Measurements from ENCODE around the gene LPAR3. TPM values are rescaled to one million over a fixed set of nuclear protein-coding genes. Genes with fewer than 3 reads are reported as not detected.
"Not testable (repeated sequence)": the region's sequence is repeated elsewhere in the genome, so short reads cannot be mapped to it uniquely, and the experiment has no call there.

Gene LPAR3
- total RNA-seq, 1 donor from 2014 or later = not detected

DNA sequence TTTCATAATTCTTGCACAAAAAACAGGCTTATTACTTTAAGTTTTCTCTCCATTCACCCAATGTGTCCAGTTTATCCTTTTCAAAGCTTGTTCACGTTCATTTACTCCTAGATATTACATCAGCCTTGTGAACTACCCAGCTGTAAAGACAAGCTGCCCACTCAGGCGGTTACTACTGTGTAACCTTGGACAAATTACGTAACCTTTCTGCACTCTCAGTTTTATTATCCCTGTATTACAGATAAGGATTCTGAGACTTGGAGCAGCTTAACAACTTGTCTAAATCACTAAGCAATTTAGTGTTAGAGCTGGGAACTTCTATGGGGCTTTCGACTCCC lies 20.5 kb upstream of the LPAR3 start:
- no peak for DNase-seq (ENCODE audit: low spot score in 2 of 2)
- intact Hi-C loops (cut with DNase I) = no loop called here
- Histone ChIP-seq H3K9me3 (no peaks in the 10 kb centered on the region), H3K27me3 (no peaks in the 10 kb centered on the region), H3K36me3 (no peaks in the 10 kb centered on the region), H3K27ac (no peak overlapping the region), H3K4me1 (no peaks in the 10 kb centered on the region), H3K4me3 (no peak overlapping the region)
- TF ChIP-seq, protein P1, sequence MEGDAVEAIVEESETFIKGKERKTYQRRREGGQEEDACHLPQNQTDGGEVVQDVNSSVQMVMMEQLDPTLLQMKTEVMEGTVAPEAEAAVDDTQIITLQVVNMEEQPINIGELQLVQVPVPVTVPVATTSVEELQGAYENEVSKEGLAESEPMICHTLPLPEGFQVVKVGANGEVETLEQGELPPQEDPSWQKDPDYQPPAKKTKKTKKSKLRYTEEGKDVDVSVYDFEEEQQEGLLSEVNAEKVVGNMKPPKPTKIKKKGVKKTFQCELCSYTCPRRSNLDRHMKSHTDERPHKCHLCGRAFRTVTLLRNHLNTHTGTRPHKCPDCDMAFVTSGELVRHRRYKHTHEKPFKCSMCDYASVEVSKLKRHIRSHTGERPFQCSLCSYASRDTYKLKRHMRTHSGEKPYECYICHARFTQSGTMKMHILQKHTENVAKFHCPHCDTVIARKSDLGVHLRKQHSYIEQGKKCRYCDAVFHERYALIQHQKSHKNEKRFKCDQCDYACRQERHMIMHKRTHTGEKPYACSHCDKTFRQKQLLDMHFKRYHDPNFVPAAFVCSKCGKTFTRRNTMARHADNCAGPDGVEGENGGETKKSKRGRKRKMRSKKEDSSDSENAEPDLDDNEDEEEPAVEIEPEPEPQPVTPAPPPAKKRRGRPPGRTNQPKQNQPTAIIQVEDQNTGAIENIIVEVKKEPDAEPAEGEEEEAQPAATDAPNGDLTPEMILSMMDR (IDR thresholded peaks at IDR 0.05) = no peak

DNA sequence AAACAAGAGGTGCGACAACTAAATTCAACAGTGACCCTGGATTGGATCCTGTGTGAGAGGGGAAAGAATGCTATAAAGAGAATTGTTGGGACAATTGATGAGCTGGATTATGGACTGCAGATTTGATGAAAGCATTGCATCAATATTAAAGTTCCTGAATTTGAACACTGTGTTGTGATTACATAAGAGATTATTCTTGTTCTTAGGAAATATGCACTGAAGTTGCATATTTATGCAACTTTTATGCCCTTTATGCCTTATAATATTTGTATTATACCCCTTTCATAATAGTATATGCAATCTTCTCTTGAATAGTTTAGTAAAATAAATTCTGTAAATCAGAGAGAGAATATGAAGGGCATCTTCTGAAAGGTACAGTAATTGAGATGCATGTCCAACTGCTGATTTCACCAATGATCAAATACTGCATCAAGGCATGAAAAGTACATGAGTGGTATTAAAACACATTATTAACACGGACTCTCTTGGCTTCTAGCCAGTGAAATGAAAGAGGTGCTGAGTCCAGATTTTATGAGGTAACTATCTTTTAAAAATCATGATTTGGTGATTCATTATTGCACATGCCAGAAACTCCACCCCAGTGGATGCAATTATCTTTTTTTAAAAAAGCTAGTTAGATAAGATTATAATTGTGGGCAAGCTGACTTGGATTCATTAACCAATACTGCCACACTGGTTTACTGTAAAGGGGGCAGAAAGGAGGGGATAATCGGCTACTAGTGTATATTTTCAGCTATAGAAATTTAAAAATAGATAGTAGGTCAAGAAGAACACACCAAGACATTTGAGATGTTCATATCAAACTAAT lies 19.9 kb upstream of the LPAR3 start:
- intact Hi-C loops (cut with DNase I) = no loop called here
- Histone ChIP-seq H3K4me3 (no peak overlapping the region), H3K4me1 (no peaks in the 10 kb centered on the region), H3K27me3 (no peaks in the 10 kb centered on the region), H3K9me3 (no peaks in the 10 kb centered on the region), H3K36me3 (no peaks in the 10 kb centered on the region), H3K27ac (no peak overlapping the region)
- no peak for DNase-seq (ENCODE audit: low spot score in 2 of 2)
- TF ChIP-seq, protein P1 (IDR thresholded peaks at IDR 0.05) = no peak

DNA sequence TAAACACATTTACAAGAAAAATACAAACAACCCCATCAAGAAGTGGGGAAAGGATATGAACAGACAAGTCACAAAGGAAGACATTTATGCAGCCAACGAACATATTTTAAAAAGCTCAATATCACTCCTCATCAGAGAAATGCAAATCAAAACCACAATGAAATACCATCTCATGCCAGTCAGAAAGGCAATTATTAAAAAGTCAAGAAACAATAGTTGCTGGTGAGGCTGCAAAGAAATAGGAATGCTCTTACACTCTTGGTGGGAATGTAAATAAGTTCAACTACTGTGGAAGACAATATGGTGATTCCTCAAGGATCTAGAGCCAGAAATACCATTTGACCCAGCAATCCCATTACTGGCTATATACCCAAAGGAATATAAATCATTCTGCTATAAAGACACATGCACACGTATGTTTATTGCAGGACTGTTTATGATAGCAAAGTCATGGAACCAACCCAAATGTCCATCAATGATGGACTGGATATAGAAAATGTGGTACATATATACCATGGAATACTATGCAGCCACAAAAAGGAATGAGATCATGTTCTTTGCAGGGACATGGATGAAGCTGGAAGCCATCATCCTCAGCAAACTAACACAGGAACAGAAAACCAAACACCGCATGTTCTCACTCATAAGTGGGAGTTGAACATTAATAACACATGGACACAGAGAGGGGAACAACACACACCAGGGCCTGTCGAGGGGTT lies 15.9 kb upstream of the LPAR3 start:
- H3K4me1 ChIP-seq; H3K27ac ChIP-seq; DNase-seq (ENCODE audit: low spot score in 2 of 2); intact Hi-C loops (cut with DNase I); H3K36me3 ChIP-seq; H3K4me3 ChIP-seq; H3K9me3 ChIP-seq; H3K27me3 ChIP-seq: not testable (repeated sequence)

DNA sequence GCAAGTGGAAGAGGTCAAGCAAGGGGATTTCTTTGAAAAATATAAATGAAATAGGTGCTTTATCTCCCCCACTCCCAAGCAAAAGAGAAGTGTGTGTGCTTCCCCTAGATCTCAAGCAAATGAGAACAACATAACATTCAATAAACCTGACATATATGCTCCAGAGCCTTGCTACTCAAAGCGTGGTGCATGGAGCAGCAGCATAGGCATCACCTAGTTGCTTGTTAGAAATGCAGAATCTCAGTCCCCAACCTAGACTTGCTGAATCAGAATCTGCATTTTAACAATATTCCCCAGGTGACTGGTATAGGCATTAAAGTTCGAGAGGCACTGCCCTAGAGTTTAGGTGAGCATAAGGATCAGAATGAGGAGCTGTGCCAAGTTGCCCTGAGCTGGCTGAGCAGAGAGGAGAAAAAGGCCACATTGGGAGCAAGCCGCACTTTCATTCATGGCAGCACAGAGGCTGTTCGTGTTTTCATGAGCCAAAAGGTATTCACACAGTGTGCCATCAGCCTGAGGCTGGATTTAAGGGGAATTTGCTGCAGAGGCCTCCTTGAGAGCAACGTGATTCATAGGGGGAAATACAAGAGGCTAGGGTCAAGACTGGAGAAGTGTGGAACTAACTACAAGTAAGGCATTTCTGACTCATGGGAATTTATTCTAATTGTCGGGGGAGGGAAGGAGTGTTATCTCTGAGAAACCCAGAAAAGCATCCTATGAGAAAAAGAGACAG lies 14.3 kb upstream of the LPAR3 start:
- H3K36me3 ChIP-seq = no peaks in the 10 kb centered on the region
- TF ChIP-seq, protein P1 (IDR thresholded peaks at IDR 0.05) = no peak
- intact Hi-C loops (cut with DNase I) = loop anchor here (2.0 kb wide), 1 partner anchor 44 kb away; no protein-coding TSS in a partner anchor
- H3K27me3 ChIP-seq = no peaks in the 10 kb centered on the region
- no peak overlapping the region for H3K4me3 ChIP-seq
- H3K4me1 ChIP-seq = no peaks in the 10 kb centered on the region
- no peak overlapping the region for H3K27ac ChIP-seq
- DNase-seq (ENCODE audit: low spot score in 2 of 2) = no peak
- H3K9me3 ChIP-seq = no peaks in the 10 kb centered on the region

DNA sequence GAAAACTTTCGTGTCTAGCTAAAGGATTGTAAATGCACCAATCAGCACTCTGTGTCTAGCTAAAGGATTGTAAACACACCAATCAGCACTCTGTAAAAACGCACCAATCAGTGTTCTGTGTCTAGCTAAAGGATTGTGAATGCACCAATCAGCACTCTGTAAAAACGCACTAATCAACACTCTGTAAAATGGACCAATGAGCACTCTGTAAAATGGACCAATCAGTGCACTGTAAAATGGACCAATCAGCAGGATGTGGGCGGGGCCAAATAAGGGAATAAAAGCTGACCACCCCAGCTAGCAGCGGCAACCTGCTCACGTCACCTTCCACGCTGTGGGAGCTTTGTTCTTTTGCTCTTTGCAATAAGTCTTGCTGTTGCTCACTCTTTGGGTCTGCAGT lies 9.7 kb upstream of the LPAR3 start:
- H3K4me3 ChIP-seq; intact Hi-C loops (cut with DNase I); DNase-seq (ENCODE audit: low spot score in 2 of 2); H3K27ac ChIP-seq; H3K36me3 ChIP-seq; H3K4me1 ChIP-seq; H3K27me3 ChIP-seq; H3K9me3 ChIP-seq: not testable (repeated sequence)

DNA sequence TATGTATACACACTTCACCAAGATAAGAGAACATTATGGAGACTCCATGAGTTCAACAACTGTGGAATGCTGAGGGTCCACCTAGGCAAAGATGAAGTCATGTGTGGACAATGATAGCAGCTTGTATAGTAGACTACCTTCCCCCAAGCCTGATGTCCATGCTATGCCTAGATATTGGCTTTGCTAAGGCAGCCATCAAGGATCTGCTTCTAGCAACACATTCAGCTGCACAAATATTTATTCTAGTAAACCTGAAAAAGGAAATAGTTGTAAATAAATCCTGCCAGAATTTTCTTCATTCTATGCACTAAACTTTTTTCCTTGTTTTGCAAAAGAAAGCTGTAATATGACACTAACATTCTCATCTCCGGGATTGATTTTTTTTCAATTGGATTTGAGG lies 7.0 kb upstream of the LPAR3 start:
- H3K27ac ChIP-seq = no peak overlapping the region
- no peaks in the 10 kb centered on the region for H3K4me1 ChIP-seq
- intact Hi-C loops (cut with DNase I) = no loop called here
- DNase-seq (ENCODE audit: low spot score in 2 of 2) = no peak
- H3K4me3 ChIP-seq = no peak overlapping the region
- no peaks in the 10 kb centered on the region for H3K9me3 ChIP-seq
- TF ChIP-seq, protein P1 (IDR thresholded peaks at IDR 0.05) = no peak
- H3K27me3 ChIP-seq = no peaks in the 10 kb centered on the region
- H3K36me3 ChIP-seq = no peaks in the 10 kb centered on the region

Measured in ascending aorta (tissue), 2 donors.